Measurements from ENCODE around the gene FBXO42. TPM values are rescaled to one million over a fixed set of nuclear protein-coding genes. Genes with fewer than 3 reads are reported as not detected.

Gene FBXO42
- polyA plus RNA-seq, 2 of the 4 experiments (the other 2 are of a cell fraction) = 4.7 to 12.4 TPM

- peak overlapping the region; percentile 51 for H3K4me3 ChIP-seq
- CTCF ChIA-PET = interaction anchor here (0.7 to 3.9 kb wide), 4 partner anchors 38 to 171 kb away, joined by 3 to 31 read pairs (median 6); no protein-coding TSS in a partner anchor
- WGBS (ENCODE audit: missing lambda C conversion rate) = 0% methylated on average over 5 of the region's 38 CpGs
- peak overlapping the region; percentile 74 to 95 for H3K27ac ChIP-seq
- POLR2A ChIA-PET = interaction anchor here (1.7 to 2.3 kb wide), 2 partner anchors 11 to 31 kb away, joined by 5 to 29 read pairs; partner anchors contain the start of gene CPLANE2
- ATAC-seq (peak; percentile 37 to 45; a peak in 5 of 6 replicates), FAIRE-seq (no peak), DNase-seq (ENCODE audit: low read depth in 1 of 2, low spot score in 1 of 2) (peak in 1 of 2 experiments; percentile 10)
- H3K4me2 ChIP-seq = peak overlapping the region; percentile 79
- peaks cover 26% of the 10 kb centered on the region for H3K4me1 ChIP-seq
- no peaks in the 10 kb centered on the region for H3K9me3 ChIP-seq
- no peak for TF ChIP-seq NFE2L2 (conservative IDR thresholded peaks at IDR 0.05; ENCODE audit: low read length)
- no peak for TF ChIP-seq ZNF302 (CRISPR knock-in tag; IDR thresholded peaks at IDR 0.05)
- no peak for TF ChIP-seq HDAC2 (IDR thresholded peaks at IDR 0.05)
- TF ChIP-seq ZFP36 (IDR thresholded peaks at IDR 0.05; ENCODE audit: borderline replicate concordance, partially characterized antibody) = no peak
- TF ChIP-seq KDM1A (IDR thresholded peaks at IDR 0.05; ENCODE audit: low read depth) = no peak
- peak; percentile 41 to 74; a peak in 3 of 4 replicates for TF ChIP-seq CEBPB (IDR thresholded peaks at IDR 0.05)
Measured at GRCh38 chr1:16205891-16206546, 146.3 kb downstream of the FBXO42 start.

GRCh38 chr1:16205334-16205671 is 147.0 kb downstream of the FBXO42 start:
- CTCF ChIA-PET = interaction anchor here (0.9 to 3.9 kb wide), 6 partner anchors 12 to 157 kb away, joined by 3 to 31 read pairs (median 5); no protein-coding TSS in a partner anchor
- Histone ChIP-seq H3K9me3 (no peaks in the 10 kb centered on the region), H3K4me1 (peaks cover 26% of the 10 kb centered on the region), H3K27ac (peak overlapping the region in 1 of 2 experiments; percentile 95; a peak in 2 of 6 replicates), H3K4me2 (peak overlapping the region; percentile 79; the same call in 1 of the 3 replicates), H3K4me3 (no peak overlapping the region)
- POLR2A ChIA-PET = interaction anchor here (2.3 kb wide), 1 partner anchor 32 kb away, joined by 5 read pairs; the partner anchor contains the start of gene CPLANE2
- DNase-seq (ENCODE audit: low read depth in 1 of 2, low spot score in 1 of 2) = no peak
- TF ChIP-seq ZNF302 (CRISPR knock-in tag; IDR thresholded peaks at IDR 0.05) (no peak), CTCF (IDR thresholded peaks at IDR 0.05) (0 out of 3 replicates have a peak, but pooled peaks have one; percentile 2), RNF2 (IDR thresholded peaks at IDR 0.05; ENCODE audit: borderline replicate concordance, low read depth) (no peak), EHF (CRISPR knock-in tag; IDR thresholded peaks at IDR 0.05) (no peak)
- WGBS (ENCODE audit: missing lambda C conversion rate) = 89% methylated on average over 9 of the region's 11 CpGs
- no peak for ATAC-seq
- no peak for FAIRE-seq

GRCh38 chr1:16204634-16205333 is 147.5 kb downstream of the FBXO42 start:
- Histone ChIP-seq H3K4me1 (peaks cover 26% of the 10 kb centered on the region), H3K4me3 (no peak overlapping the region), H3K4me2 (no peak overlapping the region), H3K27ac (peak overlapping the region in 1 of 2 experiments; percentile 95; a peak in 1 of 6 replicates), H3K9me3 (no peaks in the 10 kb centered on the region)
- DNase-seq (ENCODE audit: low read depth in 1 of 2, low spot score in 1 of 2) = peak; percentile 18 to 21
- no peak for FAIRE-seq
- ChIA-PET CTCF (interaction anchor here (0.9 to 3.9 kb wide), 10 partner anchors 13 to 158 kb away, joined by 3 to 31 read pairs (median 5); partner anchors contain the start of gene FAM131C), POLR2A (interaction anchor here (2.3 kb wide), 1 partner anchor 33 kb away, joined by 5 read pairs; the partner anchor contains the start of gene CPLANE2)
- 67% methylated on average over 5 of the region's 12 CpGs for WGBS (ENCODE audit: missing lambda C conversion rate)
- TF ChIP-seq POLR2AphosphoS2 (conservative IDR thresholded peaks at IDR 0.05; ENCODE audit: low read length) (no peak), HOXA7 (CRISPR knock-in tag; IDR thresholded peaks at IDR 0.05) (no peak), FOXS1 (CRISPR knock-in tag; IDR thresholded peaks at IDR 0.05) (no peak), KDM1A (IDR thresholded peaks at IDR 0.05; ENCODE audit: low read depth) (no peak), EHF (CRISPR knock-in tag; IDR thresholded peaks at IDR 0.05) (no peak), TP53 (CRISPR knock-in tag; IDR thresholded peaks at IDR 0.05) (no peak), CTCF (IDR thresholded peaks at IDR 0.05) (peak; percentile 22; the same call in 2 of the 3 replicates), HEYL (CRISPR knock-in tag; IDR thresholded peaks at IDR 0.05) (no peak), SREBF2 (IDR thresholded peaks at IDR 0.05) (no peak), SMC3 (IDR thresholded peaks at IDR 0.05) (peak; percentile 27; the same call in 1 of the 3 replicates), ATOH8 (CRISPR knock-in tag; IDR thresholded peaks at IDR 0.05; ENCODE audit: low read depth) (no peak), RAD21 (conservative IDR thresholded peaks at IDR 0.05 in 1 of 2, IDR thresholded peaks at IDR 0.05 in 1 of 2) (peak in 1 of 2 experiments; percentile 36; a peak in 2 of 5 replicates), PBX3 (IDR thresholded peaks at IDR 0.05) (no peak), NR3C1 (IDR thresholded peaks at IDR 0.05) (no peak), MAX (IDR thresholded peaks at IDR 0.05) (no peak)
- ATAC-seq = peak in 1 of 2 experiments; percentile 36; a peak in 3 of 6 replicates
